Endothelial cell of umbilical vein (primary cell): ENCODE measurements around the gene SLX1A. TPM values are rescaled to one million over a fixed set of nuclear protein-coding genes. Genes with fewer than 3 reads are reported as not detected.

Experiments
- BruUV-seq: library from RNA; stranded (reverse); fragments of 400-500 nt; replicated peaks from 2 replicates; lab custom pipeline; 2021; lab: Mats Ljungman, UMichigan
- CTCF ChIA-PET: fragments of 300-600, 350-600 bp; sonication (Branson Sonifier 250); formaldehyde crosslinking; loops from one replicate; lab custom pipeline; 2021; ENCODE audit warnings: antibody characterized with exemption, inconsistent platforms; lab: Charles Lee
- POLR2A ChIA-PET: fragments of 300-600, 350-600 bp; sonication (Branson Sonifier 250); formaldehyde crosslinking; loops from one replicate; lab custom pipeline; 2021; ENCODE audit warnings: antibody characterized with exemption, inconsistent platforms; lab: Charles Lee
- DNase-seq: peaks from one replicate; pipeline ENCODE4 v3.0.0-alpha.2; 2011; ENCODE audit warnings: low read depth, low spot score
- FAIRE-seq: peaks from 2 replicates; lab custom pipeline; 2011; peaks lifted over from hg19 to GRCh38; lab: Jason Lieb, UNC
- H2AFZ ChIP-seq: 2 replicates; pipeline ENCODE4 v1.6.0; 2012; ENCODE audit warnings: low read depth, low read length, control low read depth, inconsistent platforms
- H3K27ac ChIP-seq: 2 replicates; pipeline ENCODE4 v1.5.1; 2011; ENCODE audit warnings: low read depth, mild to moderate bottlenecking, control low read depth, low read length, moderate library complexity; ENCODE audit not compliant: insufficient read depth
- H3K27me3 ChIP-seq, 2 experiments: 2 replicates each; pipeline versions ENCODE4 v1.6.0 to v1.6.1; 2011; ENCODE audit warnings: low read length in 2 of 2, mixed read lengths in 1 of 2; ENCODE audit not compliant: control insufficient read depth in 2 of 2, insufficient read depth in 2 of 2
- H3K36me3 ChIP-seq, 2 experiments: 2 replicates in 1 of 2; 3 replicates in 1 of 2; pipeline ENCODE4 v1.5.1; 2011; ENCODE audit warnings: low read length in 2 of 2, mild to moderate bottlenecking in 1 of 2, moderate library complexity in 1 of 2; ENCODE audit not compliant: control insufficient read depth in 2 of 2, insufficient read depth in 2 of 2; ENCODE audit errors: extremely low read depth in 1 of 2
- H3K4me1 ChIP-seq: 3 replicates; pipeline ENCODE4 v1.5.1; 2011; ENCODE audit warnings: mild to moderate bottlenecking, low read length; ENCODE audit not compliant: control insufficient read depth, insufficient read depth; ENCODE audit errors: extremely low read depth
- H3K4me2 ChIP-seq: 2 replicates; pipeline ENCODE4 v1.6.1; 2011; ENCODE audit warnings: low read length, control low read depth, mixed read lengths; ENCODE audit not compliant: insufficient read depth
- H3K4me3 ChIP-seq, 3 experiments: fragments of 200-600 bp in 1 of 3; sonication (generic), shearing (Covaris generic) in 1 of 3; replicated peaks in 1 of 3; 2 replicates each; pipeline ENCODE4 v1.5.1; 2011 to 2016; ENCODE audit warnings: control low read depth in 3 of 3, low read length in 3 of 3, mild to moderate bottlenecking in 2 of 3, inconsistent platforms in 1 of 3, low read depth in 1 of 3, moderate library complexity in 1 of 3; ENCODE audit not compliant: insufficient read depth in 1 of 3
- H3K79me2 ChIP-seq: 2 replicates; pipeline ENCODE4 v1.6.0; 2012; ENCODE audit warnings: low read length, inconsistent platforms; ENCODE audit not compliant: control insufficient read depth, insufficient read depth
- H3K9ac ChIP-seq: replicated peaks from 2 replicates; pipeline ENCODE3; 2011; ENCODE audit warnings: low read length, control low read depth; ENCODE audit not compliant: insufficient read depth; ENCODE audit errors: extremely low read depth
- H3K9me1 ChIP-seq: replicated peaks from 3 replicates; pipeline ENCODE4 v1.6.0; 2011; ENCODE audit warnings: mild to moderate bottlenecking, low read length; ENCODE audit not compliant: control insufficient read depth, insufficient read depth; ENCODE audit errors: extremely low read depth
- H3K9me3 ChIP-seq: replicated peaks from 2 replicates; pipeline ENCODE4 v1.5.1; 2012; ENCODE audit warnings: low read length, inconsistent platforms; ENCODE audit not compliant: control insufficient read depth, insufficient read depth
- H4K20me1 ChIP-seq: replicated peaks from 2 replicates; pipeline ENCODE3; 2011; ENCODE audit warnings: mild to moderate bottlenecking, low read length; ENCODE audit not compliant: control insufficient read depth, insufficient read depth; ENCODE audit errors: extremely low read depth
- FOS ChIP-seq: IDR thresholded peaks from 2 replicates; pipeline ENCODE4 v1.6.1; 2011; ENCODE audit warnings: mild to moderate bottlenecking, low read length, moderate library complexity, borderline replicate concordance; ENCODE audit not compliant: insufficient read depth
- GATA2 ChIP-seq: IDR thresholded peaks from 2 replicates; pipeline ENCODE4 v1.7.0; 2011; ENCODE audit warnings: low read depth, mild to moderate bottlenecking, moderate library complexity, mixed read lengths, low read length; ENCODE audit not compliant: insufficient read length, insufficient read depth
- JUN ChIP-seq: IDR thresholded peaks from 2 replicates; pipeline ENCODE4 v1.6.1; 2011; ENCODE audit warnings: borderline replicate concordance, low read depth; ENCODE audit not compliant: insufficient read length, insufficient read depth
- MYC ChIP-seq: IDR thresholded peaks from one replicate; pipeline ENCODE4 v1.6.1; 2011; ENCODE audit warnings: mild to moderate bottlenecking, low read depth, low read length
- POLR2AphosphoS5 ChIP-seq: IDR thresholded peaks from 2 replicates; pipeline ENCODE4 v1.6.1; 2012; ENCODE audit warnings: low read depth, mild to moderate bottlenecking, control low read depth, low read length, moderate library complexity; ENCODE audit not compliant: insufficient read depth
- dilution Hi-C: fragments of 300-500 bp; cut with MboI; formaldehyde crosslinking; loops from one replicate; pipeline ENCODE4 v1.15.0; 2019; ENCODE audit warnings: low sequenced_read_pairs; ENCODE audit not compliant: extremely low pct_ligation_motif_present
- intact Hi-C: fragments of 100-400 bp; cut with micrococcal nuclease; formaldehyde crosslinking; loops from one replicate; pipeline ENCODE4 v1.10.0; 2022
- polyA plus RNA-seq, 4 experiments: library from polyadenylated mRNA; depleted of rRNA in 3 of 4; stranded (reverse) in 3 of 4; unstranded in 1 of 4; fragments of >200 nt; gene quantifications; 2 replicates each; pipeline versions ENCODE4 v1.2.1 to v1.2.3, GENCODE V29; 2011 to 2012; ENCODE audit warnings: missing spikeins in 1 of 4
- total RNA-seq: library from RNA; stranded (reverse); gene quantifications from 2 replicates; pipeline ENCODE4 v1.2.3, GENCODE V29; 2021
- TF ChIP-seq, protein P1 (sequence below), 2 donors: IDR thresholded peaks; 1 replicate in 1 of 2; 2 replicates in 1 of 2; pipeline ENCODE4 v1.5.1; 2011; ENCODE audit warnings: low read length in 2 of 2, mild to moderate bottlenecking in 2 of 2, moderate library complexity in 2 of 2, control low read depth in 1 of 2, inconsistent platforms in 1 of 2, low read depth in 1 of 2; ENCODE audit not compliant: insufficient read depth in 1 of 2; ENCODE audit errors: extremely low read depth in 1 of 2

Gene SLX1A
- total and polyA plus RNA-seq, 2 donors (not counting 3 experiments of a cell fraction or from before 2014, with no cell fraction given), result 28.9 to 30.9 TPM

DNA sequence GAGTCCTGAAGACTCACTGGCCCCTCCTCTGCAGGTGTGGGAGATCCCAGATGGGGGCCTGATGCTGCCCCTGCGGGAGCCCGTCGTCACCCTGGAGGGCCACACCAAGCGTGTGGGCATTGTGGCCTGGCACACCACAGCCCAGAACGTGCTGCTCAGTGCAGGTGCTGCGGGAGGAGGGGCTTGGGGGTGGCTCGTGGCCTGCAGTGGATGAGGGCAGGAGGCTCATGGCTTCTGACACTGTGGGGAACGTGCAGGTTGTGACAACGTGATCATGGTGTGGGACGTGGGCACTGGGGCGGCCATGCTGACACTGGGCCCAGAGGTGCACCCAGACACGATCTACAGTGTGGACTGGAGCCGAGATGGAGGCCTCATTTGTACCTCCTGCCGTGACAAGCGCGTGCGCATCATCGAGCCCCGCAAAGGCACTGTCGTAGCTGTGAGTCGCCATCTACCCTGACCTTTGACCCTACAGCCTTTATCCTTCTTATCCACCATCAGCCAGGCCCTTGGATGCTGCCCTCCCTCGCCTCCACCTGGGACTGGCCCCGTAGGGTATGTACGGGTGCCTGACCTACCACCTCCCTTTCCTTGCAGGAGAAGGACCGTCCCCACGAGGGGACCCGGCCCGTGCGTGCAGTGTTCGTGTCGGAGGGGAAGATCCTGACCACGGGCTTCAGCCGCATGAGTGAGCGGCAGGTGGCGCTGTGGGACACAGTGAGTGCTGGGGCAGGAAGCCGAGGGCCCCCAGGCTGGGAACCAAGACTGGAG lies 6.7 kb upstream of the SLX1A start:
- DNase-seq (peak; percentile 52), FAIRE-seq (peak; percentile 43)
- no peaks in the 10 kb centered on the region for H3K36me3 ChIP-seq
- no peaks in the 10 kb centered on the region for H4K20me1 ChIP-seq
- no peak overlapping the region for H3K4me2 ChIP-seq
- H3K4me3 ChIP-seq, result no peak overlapping the region
- H3K27me3 ChIP-seq, result no peaks in the 10 kb centered on the region
- no peaks in the 10 kb centered on the region for H3K9me1 ChIP-seq
- POLR2A ChIA-PET, result no interaction called here
- peaks cover 5% of the 10 kb centered on the region for H3K4me1 ChIP-seq
- BruUV-seq, result no TSS peak
- no peaks in the 10 kb centered on the region for H3K9me3 ChIP-seq
- CTCF ChIA-PET, result no interaction called here
- no peak overlapping the region for H2AFZ ChIP-seq
- intact Hi-C loops, result no loop called here
- dilution Hi-C loops, result no loop called here
- H3K27ac ChIP-seq, result no peak overlapping the region
- no peak overlapping the region for H3K9ac ChIP-seq
- H3K79me2 ChIP-seq, result no peaks in the 10 kb centered on the region
- TF ChIP-seq, protein P1, sequence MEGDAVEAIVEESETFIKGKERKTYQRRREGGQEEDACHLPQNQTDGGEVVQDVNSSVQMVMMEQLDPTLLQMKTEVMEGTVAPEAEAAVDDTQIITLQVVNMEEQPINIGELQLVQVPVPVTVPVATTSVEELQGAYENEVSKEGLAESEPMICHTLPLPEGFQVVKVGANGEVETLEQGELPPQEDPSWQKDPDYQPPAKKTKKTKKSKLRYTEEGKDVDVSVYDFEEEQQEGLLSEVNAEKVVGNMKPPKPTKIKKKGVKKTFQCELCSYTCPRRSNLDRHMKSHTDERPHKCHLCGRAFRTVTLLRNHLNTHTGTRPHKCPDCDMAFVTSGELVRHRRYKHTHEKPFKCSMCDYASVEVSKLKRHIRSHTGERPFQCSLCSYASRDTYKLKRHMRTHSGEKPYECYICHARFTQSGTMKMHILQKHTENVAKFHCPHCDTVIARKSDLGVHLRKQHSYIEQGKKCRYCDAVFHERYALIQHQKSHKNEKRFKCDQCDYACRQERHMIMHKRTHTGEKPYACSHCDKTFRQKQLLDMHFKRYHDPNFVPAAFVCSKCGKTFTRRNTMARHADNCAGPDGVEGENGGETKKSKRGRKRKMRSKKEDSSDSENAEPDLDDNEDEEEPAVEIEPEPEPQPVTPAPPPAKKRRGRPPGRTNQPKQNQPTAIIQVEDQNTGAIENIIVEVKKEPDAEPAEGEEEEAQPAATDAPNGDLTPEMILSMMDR (IDR thresholded peaks at IDR 0.05; ENCODE audit: extremely low read depth in 1 of 2, insufficient read depth in 1 of 2, low read depth in 1 of 2, low read length in 2 of 2), result peak; percentile 74 to 89
- TF ChIP-seq POLR2AphosphoS5, result peak; percentile 26
- no peak for TF ChIP-seq JUN
- no peak for TF ChIP-seq GATA2
- no peak for TF ChIP-seq FOS
- TF ChIP-seq MYC, result no peak
